Stimulated activated CD4-positive, alpha-beta T cell treated with anti-CD3 and anti-CD28 coated beads, TNF-alpha, amount 100 ng/mL, for 4 hours (primary cell): ENCODE results near the gene STK33.

ENCODE experiments used
- DNase-seq, 3 experiments: peaks; one replicate each; pipeline ENCODE4 v3.0.0-alpha.2; 2020; ENCODE audit warnings: low read depth in 3 of 3

STK33 gene

DNA sequence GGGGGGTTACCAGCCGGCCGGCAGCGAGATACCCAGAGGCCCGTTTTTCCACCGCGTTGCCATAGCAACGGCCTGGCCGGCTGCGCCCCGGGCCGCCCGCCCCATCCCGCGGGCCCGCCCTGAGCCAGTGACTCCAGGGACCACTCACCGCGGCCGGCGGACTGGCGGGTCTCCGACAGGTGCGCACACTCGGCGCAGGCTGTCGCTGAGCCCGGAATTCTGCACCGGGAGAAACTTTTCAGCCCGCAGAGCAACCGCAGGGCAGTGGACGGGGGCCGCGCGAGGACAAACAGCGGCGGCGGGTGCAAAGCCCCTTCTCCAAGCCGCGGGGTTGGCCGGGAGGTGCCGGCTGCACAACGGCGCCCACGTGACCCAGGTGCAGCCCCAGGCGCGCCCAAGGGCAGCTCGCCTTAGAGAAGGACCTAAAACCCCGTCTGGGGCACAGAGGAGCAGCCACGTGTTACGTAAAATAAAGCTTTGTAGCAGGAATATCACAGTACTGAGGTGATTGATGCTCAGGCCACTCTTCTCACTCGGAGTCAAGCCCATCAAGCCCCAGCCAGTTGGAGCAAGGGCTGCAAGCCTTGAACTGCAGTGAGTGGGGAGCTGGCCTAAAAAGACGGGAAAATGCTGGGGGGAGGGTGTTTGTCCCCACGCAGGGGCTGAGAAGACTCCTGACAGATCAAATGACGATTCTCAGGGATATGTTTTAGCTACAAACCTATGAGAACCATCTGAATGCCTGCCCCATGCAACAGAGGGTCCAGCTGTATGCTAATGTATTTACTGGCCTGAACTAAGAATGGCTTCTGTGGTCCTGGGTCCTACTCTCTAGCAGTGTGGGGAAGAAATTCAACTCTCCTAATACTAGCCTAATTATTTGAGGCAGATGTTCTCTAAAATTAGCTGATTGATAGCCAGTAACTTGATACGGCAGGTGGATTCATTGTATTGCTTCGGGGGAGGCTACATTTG, at the start of gene STK33:
Gene STK33 (minus strand): TSS at position 294 of the 975 bp plus-strand sequence. CDS start 119,323 bp downstream, outside the sequence.
- DNase-seq = no peak

DNA sequence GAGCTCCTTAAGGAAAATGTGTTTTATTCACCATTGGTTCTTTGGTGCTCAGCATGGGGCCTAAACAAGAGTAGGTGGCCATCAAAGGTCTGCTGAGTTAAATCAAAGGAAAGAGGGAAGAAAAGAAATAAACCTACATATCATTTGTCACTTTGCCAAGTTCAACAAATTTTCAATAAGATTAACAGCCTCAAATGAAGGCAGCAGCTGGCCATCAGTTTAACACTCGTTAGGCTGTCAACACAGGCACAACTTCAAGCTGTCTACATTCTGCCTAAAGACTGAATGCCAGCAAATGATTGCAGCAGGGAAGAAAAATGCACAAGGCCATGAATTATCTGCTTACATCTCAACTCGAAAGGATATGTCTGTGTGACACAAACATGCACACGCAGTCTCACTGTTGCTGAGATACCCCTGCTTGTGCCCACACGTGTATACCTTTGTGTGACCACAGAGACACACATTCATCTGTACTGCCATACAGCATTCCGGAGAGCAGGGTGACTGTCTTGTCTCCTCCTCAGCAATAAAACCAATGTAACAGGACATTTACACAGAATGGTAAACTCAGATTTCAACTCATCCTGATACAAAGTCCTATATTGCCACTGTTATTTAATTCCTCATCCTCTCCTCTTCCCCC, 48.3 kb upstream of the STK33 start:
- DNase-seq = no peak

DNA sequence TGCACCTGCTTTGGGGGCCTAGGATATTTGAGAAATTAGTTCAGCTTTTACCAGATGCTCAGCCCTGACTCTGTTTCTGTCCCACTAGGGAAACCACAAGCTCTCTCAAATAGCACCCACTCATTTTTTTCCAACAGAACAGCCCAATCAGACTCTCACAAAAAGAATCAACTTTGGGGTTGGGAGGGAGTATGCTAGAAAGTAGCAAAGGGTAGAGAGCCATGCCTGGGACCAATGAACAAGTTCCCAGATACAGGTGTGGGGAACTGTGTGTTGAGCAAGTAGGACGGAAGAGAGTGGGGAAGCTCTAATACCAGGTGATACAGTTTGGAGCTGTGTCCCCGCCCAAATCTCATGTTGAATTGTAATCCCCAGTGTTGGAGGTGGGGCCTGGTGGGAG, 47.3 kb upstream of the STK33 start:
- DNase-seq = no peak

DNA sequence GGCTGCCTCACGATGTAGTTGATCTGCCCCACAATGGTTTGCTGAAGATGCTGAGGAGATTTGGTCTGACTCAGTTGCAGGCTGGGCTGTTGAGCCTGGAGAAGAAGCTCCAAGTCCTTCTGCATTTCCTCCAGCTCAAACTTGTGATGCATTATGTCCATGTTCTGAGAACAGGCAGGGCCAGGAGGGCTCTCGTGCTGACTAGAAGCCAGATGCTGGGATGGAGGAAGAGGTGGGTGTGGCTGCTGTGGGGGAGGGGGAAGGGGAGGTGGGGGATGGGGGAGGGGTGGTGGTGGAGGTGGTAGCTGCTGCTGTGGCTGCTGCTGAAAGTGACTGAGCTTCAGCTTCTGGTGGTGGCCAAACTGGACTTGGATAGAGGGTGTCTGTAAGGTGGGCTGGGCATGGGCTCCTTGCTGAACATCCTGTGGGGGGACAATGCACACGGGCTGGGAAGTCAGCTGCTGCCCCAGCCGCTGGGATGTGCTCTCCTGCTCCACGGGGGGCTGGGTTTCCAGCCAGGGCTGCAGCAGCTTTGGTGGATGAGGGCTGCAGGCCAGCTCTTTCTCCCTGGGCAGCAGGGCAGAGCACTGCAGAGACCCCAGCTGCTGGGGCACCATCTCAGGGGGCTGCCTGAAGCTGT, 46.4 kb upstream of the STK33 start:
- no peak for DNase-seq

DNA sequence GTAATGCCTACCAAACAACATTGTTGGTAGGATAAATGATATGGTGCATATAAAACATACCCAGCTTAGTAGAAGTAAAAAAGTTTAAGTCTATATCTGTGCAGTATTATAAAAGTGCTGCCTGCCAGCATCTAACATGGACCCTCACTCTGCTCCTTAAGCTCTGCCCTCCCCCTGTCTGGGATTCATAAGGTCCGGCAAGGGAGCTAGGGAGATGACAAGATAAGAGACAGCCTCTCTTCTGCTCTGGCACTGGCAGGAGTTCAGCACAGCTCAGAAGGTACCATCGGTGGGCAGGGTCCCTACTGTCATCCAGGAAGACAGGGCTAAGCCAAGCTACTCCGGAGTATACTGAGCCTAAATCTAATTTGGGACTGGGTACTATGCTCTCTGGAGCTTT, 45.6 kb upstream of the STK33 start:
- no peak for DNase-seq

DNA sequence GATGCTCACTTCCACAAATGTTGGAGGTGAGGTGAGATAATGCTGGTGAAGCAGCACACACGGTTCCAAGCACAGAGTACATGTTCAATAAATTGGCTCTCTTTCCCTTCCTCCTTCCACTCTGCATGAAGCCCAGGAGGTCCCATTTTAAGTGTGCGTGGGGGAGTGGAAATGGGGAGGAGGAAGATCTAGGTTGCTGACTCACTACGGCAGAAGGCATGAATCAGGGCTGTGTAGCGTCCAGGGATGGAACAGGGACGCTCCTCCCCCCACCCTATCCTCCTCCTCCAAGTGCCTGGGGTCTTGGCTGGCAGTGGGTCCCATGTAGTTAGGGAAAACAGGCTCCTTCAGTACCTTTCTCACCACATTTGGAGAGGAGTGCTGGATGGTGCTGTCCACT, 44.3 kb upstream of the STK33 start:
- no peak for DNase-seq

DNA sequence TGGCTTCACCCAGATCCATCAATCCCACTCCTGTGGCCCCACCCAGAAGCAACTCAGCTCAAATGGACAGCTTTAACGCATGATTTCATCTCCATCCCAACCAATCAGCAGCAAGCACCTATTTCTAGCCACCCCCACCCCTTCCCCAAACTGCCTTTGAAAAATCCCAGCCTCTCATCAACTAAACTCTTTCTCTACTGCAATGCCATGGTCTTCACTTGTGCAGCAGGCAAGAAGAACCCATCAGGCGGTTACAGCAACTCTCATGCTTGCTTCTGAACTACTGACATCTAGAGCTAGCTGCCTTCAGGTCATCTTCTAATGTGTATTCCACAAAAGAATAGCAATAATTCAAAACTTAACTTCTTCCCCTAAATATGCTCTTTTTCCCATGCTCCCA, 42.1 kb upstream of the STK33 start:
- no peak for DNase-seq

DNA sequence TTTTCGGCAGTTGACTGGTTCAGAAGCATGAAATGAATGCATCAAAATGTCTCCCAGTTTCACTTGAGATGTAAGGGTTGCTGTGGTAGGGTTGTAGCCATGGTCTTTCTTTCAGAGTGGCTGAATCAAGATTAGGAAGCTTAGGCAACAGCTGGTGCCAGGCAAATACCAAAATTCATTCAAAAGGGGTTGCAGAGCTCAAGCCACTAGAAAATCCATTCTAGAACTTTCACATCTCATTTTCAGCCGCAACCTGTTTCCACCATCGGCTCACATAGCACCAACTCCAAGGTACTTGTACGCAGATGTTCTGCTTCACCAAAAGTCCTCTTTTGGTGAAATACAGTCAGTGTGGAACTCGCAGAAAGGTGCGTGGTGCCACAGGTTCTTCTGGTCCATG, 40.5 kb upstream of the STK33 start:
- DNase-seq = no peak

DNA sequence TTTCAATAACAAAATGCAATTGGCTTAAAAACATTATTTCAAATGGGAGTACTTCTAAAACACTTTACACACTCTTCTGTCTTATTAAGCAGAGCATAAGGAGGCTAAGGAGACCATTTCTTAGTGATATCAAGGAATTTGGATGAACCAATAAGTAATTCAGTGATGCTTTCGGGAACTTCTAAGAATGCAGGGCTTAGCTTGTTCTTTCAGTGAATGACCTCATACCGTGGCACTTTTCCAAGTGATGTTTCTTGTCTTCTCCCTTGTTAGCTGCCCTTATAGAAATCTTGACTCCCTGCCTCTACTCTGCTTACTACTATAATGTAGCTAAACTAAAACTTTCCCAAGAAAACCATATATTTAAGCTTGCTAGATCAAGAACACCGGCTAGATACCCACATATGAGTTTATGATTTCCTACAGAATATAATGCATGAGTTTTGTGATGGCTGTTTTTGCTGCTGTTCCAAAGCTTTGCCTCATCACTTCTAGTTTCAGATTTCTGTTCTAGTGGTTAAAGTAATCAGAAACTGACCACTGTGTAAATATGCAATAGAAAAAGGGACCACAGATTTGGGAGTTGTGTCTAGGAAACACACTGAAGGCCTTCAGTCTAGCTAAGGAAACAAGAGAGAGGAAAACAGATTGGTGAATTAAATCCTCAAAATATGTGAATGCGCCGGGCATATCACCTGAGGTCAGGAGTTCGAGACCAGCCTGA, 37.5 kb upstream of the STK33 start:
- DNase-seq = no peak

DNA sequence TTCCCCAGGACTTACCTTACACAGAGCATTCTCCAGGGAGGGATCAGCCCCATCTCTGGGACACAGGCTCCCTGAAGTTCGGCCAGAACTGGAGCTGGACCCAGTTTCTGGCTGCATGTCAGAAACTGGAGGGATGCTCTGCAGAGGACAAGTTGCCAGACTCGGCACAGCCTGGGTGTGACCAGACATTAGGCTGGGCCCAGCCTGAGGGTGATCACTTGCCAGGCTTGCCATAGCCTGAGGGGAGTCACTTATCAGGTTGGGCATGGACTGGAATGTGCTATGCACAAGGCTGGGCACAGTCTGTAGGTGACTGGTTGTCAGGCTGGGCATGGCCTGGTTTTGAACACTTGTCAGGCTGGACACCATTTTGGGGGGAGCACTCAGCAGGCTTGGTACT, 30.7 kb upstream of the STK33 start:
- DNase-seq = no peak

DNA sequence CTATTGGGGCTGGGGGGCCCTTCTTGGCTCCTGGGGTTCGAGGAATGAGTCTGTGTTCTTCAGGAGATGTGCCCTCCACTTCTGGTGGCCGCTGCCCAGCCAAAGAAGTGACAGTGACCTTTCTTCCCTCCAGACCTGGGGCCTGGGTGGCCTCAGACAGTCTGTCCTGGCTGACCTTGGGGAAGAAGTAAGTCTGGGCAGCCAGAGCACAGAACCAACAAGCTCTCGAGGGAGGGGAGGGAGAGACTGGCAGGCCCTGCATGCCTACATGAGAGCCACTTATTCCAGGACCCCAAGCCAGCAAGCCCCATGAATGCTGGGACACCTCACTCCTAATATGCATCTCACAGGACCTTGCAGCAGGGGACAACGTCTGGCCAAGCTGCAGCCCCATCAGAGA, 27.1 kb upstream of the STK33 start:
- DNase-seq = no peak

DNA sequence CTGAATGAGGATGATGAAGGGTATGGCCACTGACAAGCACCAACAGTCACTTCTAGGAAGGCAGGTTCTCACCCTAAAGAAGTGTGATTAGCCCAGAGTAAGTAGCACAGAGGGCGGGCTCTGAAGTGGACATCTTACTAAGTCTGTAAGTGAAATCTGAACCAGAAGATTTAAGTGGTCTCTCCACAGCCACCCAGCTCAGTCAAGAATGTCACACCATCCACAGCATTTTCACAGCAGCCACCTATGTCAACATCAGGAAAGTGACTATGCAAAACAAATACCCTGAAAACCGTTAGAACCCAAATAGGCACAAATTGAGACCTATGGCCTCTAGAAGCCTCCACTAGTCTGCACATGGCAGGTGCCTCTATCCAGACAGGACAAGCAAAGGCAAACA, 23.0 kb upstream of the STK33 start:
- no peak for DNase-seq

DNA sequence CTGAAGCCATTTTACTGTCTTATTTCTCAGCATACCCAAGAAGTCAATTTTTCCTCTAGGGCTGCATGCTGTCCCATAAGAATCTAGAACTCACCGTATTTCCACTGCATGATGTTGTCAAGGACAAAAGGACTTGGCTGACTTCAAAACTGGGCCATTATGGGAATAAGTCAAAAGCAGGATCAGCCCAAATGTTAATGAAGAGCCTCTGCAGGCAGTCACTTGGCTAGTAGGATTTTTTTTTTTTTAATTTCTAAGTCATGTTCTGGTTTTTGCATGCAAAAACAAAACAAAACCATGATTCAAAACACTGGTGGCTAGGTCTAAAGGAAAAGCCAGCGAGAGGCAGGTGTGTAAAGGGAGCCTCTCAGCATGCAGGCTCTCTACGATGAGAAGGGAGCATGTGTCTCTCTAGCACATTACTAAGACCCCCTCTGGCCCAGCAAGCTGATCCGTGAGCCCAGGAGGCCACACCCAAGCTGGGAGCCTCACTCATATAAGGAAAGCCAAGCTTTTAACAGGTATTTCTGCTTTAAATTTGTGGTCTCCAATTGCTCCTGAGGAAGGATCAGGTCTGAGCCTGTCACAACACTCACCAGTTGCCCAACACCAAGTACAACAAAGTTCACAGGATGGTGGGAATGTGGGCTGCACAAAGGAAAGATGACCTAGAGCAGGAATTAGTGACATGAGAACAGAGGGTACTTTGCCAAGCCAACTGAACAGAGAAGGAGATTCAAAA, 21.4 kb upstream of the STK33 start:
- DNase-seq = no peak

DNA sequence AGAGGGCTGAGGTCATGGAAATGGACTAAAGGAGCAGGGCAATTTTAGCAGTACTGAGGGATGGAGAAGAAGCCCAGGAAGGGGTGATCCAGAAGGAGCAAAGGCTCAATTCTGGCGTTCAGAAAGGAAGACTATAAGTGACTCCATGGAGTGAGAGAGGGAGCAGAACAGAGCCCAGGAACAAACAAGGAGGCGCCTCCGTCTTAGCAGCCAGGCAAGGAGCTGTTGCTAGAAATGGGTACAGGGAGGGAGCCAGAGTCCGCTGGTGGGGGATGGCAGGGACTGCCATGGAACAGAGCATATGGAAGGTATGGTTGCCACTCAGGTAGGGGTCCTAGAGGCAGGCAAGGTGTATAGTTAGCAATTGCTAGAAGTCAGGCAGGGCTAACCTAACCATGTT, 20.5 kb upstream of the STK33 start:
- no peak for DNase-seq

DNA sequence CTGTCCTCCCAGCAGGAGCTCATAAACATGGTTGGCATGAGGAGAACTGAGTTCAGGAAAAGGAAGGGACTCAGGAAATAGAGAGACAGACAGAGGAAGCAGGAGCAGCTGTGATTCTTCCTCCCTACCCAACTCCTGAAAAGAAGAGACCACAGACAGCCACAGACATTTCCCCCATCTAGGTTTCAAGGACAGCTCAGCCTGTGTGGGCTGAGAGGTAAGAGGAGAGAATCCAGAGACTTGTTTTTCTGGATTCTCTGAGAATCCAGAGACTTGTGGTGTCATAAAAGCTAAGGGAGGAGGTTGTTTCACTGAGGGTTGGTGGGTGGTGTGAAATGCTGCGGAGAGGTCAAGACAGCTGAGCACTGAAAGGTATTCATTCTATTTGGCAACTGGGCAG, 19.0 kb upstream of the STK33 start:
- no peak for DNase-seq

DNA sequence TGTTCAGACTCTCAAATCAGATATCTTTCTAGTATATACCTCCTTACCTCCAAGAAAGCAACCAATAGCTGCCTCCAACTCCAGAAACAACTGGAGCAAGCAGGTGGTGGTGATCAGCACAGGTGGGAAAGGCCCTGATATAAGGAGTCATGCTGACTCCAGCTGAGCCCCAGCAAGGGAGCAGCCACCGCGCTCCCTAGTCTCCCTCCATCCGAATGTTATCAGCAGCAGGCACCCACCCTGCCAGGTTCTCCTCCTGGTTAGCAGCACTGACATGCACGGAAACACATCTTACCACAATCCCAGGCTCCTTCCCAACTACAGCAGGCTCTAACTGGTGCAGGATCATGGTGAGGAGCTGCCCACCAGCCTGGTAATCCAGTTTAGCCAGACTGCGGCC, 18.5 kb upstream of the STK33 start:
- no peak for DNase-seq

DNA sequence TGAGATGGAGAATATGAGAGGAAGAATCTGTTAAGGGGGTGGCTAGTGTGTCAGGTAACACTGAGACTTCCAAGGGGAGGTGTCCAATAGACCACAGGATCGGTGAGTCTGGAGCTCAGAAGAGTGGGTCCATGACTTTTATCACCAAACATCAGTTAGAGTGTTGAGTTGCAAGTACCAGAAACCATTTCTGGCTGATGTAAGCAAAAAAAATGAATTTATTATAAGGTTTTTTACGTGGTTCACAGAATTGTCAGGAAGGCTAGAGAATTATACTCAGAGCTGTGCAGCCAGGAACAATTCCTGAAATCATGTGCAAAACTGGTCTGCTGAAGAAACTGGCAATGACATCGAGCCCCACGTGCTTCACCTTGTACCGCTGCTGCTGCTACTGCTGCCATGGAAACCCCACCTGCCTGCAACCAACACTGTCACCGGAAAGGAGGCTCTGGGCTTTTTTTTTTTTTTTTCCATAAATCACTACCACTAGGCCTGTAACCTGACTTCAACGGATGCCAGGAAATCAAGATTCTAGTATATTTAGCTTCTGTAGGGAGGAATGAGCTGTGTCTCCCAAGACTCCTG, 16.6 kb upstream of the STK33 start:
- no peak for DNase-seq

DNA sequence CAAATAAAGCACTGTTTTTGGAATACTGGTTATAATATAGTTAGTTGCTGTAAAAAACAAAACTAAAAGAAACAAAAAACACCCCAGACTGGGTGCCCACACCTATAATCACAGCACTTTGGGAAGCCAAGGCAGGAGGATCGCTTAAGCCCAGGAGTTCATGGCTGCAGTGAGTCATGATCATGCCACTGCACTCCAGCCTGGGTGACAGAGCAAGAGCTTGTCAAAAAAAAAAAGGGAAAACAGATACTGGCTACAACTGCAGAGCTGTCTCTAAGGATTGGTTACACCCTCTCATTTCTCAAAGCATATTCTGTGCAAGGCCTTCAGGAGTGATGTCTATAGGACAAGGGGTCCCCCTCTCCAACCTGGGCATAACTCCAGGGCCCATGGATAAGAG, 14.6 kb upstream of the STK33 start:
- DNase-seq = no peak

DNA sequence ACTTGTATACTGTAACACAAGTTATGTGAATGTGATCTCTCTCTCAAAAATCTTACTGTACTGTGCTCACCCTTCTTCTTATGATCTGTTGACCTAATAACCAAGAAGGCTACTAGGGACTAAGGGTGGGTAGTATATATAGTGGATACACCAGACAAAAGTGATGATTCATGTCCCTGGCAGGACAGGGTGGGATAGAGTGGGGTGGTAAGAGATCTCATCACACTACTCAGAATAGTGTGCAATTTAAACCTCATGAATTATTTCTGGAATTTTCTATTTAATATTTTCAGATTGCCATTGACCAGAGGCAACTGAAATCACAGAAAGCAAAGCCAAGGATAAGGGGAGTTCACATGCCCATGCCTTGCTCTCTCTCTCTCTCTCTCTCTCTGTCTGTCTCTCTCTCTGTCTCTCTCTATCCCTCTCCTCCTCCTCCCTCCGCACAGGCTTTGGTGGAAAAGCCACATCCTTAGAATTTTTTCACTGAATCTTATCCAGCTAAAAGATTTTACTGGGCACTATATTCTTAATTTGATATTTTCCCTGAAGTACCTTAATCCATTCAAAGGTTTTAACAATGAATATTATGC, 12.0 kb upstream of the STK33 start:
- DNase-seq = no peak

DNA sequence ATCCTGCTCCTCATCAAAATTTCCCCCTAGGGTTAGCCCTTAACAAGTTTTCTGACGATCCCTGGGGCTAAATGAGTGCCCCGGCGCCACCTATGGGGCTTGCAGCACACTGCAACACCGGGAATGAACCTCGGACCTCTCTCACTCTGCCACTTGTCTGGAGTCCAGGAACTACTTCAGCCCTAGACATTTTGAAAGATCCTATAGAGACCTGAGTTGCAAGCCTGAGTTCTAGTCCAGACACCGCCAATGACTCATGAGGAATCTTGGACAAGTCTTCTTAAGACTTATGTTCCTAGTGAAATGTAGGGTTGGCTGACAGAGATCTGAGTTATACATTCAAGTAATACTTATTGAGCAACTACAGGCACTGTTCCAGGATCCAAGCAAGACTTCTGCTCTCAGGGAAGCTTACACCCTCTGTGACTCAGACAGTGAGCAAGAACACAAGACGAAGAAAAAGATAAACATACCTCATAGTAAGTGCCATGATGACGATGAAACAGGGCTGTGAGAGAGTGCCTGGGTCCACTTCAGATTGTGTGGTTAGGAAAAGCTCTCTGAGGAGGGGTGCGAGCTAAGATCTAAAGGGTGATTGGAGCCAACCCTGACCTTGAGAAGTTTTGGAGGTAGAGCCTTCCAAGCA, 10.2 kb upstream of the STK33 start:
- DNase-seq = no peak
